ENCODE data around the gene ZNF568.

Gene ZNF568

GRCh38 chr19:36915992-36916830, at the start of gene ZNF568, which contains the start of gene ZNF829:
Gene ZNF568, plus strand, starts transcription at chr19:36916332. Its CDS starts 6,439 bp downstream, at chr19:36922771.
Gene ZNF829, minus strand, starts transcription at chr19:36916291. Its CDS starts 1,124 bp downstream, at chr19:36915167.
- peak; percentile 88 for DNase-seq

GRCh38 chr19:36876993-36877938, 38.9 kb upstream of the ZNF568 start:
- DNase-seq = no peak

DNA sequence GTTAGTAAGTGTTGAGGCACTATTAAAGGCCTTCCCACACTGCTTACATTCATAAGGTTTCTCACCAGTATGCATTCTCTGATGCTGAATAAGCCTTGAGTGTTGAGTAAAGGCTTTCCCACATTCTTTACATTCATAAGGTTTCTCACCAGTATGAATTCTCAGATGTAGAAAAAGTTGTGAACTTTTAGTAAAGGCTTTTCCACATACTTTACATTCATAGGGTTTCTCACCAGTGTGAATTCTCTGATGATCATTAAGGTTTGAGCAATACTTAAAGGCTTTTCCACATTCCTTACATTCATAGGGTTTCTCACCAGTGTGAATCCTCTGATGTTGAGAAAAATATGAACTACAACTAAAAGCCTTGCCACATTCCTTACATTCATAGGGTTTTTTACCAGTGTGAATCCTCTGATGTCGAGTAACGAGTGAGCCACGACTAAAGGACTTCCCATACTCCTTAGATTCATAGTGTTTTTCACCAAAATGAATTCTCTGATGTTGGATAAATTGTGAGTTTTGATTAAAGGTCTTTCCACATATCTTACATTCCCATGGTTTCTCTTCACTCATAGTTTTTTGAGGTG, 24.3 kb upstream of the ZNF568 start:
- DNase-seq = no peak

- no peak for DNase-seq
These were observed 21.2 kb upstream of the ZNF568 start for GRCh38 chr19:36894849-36895383.

DNA sequence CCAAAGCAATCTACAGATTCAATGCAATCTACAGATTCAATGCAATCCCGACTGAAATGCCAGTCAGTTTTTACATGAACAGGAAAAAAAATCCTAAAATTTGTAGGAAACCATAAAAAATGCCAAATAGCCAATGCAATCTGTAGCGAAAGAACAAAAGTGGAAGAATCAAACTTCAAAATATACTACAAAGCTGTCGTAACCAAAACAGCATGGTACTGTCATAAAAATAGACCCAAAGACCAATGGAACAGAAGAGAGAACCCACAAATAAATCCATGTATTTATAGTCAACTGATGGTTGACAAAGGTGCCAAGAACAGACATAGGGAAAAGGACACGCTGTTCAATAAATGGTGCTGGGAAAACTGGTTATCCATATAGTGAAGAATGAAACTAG, 17.7 kb upstream of the ZNF568 start:
- no peak for DNase-seq

GRCh38 chr19:36916991-36917390, 859 bp downstream of the ZNF568 start:
- DNase-seq = no peak

DNA sequence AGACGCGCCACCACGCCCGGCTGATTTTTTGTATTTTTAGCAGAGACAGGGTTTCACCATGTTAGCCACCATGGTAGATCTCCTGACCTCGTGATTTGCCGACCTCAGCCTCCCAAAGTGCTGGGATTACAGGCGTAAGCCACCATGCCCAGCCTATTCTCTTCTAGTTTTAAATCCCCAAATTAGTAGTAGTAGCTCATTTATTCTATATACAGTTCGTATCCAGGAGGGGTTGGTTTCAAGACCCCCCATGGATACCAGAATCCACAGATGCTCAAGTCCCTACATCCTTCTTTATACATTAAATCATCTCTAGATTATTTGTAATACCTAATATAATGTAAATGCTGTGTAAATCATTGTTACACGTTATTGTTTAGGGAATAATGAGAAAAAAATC, 2.0 kb downstream of the ZNF568 start:
- no peak for DNase-seq

DNA sequence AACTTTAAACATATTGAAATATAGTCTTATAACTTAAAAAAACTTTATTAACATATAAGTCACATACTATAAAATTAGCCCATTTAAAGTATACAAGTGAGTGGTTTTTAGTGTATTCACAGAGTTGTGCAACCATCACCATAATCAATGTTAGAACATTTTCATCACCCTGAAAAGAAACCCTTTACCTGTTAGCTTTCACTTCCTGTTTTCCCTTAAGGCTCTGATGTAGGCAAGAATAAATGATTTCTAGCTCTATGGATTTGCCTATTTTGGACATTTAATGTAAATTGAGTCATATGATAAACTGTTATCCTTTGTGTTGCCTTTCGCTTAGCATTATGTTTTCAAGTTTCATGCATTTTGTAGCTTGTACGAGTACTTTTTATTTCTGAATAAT, 15.6 kb downstream of the ZNF568 start:
- no peak for DNase-seq

- peak; percentile 2 for DNase-seq
These were observed 23.0 kb downstream of the ZNF568 start for GRCh38 chr19:36939153-36939552.

- DNase-seq = no peak
These were observed 34.4 kb downstream of the ZNF568 start for GRCh38 chr19:36950335-36951119.

DNA sequence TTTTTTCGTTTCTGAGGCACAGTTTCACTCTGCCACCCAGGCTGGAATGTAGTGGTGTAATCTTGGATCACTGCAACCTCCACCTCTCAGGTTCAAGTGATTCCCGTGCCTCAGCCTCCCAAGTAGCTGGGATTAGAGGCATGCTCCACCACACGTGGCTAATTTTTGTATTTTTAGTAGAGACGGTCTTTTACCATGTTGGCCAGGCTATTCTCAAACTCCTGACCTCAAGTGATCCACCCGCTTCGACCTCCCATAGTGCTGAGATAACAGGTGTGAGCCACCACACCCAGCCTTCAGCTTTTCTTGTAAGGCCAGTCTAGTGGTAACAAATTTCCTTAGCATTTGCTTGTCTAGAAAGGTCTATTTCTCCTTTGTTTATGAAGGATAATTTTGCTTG, 46.2 kb downstream of the ZNF568 start:
- DNase-seq = no peak

DNA sequence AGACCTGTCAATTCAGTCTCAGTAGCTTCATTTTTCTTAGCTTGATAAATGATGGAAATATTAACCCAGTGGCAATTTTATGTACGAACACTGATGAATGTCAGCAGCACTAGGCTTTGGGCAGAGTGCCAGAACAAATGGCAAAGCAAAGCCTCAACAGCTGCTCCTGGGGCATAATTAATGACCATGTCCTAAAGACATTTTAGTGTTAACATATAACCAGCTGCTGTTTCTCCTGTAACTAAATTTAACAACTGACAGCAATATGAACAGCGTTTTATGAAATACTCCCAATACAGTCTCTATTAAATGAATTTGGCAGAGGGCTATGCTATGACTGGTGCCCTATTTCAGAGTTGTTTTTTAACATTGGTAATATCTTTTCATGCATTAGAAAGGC, 47.1 kb downstream of the ZNF568 start:
- DNase-seq = no peak

GRCh38 chr19:36972571-36972970, 56.4 kb downstream of the ZNF568 start:
- no peak for DNase-seq

- peak; percentile 29 for DNase-seq
These were observed 57.1 kb downstream of the ZNF568 start for GRCh38 chr19:36973021-36973843.

GRCh38 chr19:36973844-36974195, 57.7 kb downstream of the ZNF568 start:
- no peak for DNase-seq

DNA sequence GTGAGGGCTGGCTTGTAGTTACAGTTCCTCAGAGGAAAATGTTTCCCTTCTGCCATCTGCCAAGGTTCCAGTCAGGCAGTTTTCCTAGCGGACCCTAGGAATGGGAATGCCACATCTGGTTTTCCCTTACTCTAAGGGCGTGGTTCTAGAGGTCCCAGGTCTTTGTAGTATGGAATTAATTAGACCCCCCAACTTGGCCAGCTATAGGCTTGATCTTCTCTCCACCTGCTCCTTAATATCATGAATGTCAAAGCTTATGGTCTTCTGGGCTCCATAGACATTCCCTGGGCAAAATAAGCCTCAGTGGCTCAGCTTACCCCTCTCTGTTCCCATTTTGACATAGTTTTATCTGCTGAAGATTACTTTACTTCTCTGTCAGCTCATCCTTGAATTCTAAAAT, 70.0 kb downstream of the ZNF568 start:
- no peak for DNase-seq

- DNase-seq = no peak
These were observed 70.5 kb downstream of the ZNF568 start for GRCh38 chr19:36986601-36987000.

DNA sequence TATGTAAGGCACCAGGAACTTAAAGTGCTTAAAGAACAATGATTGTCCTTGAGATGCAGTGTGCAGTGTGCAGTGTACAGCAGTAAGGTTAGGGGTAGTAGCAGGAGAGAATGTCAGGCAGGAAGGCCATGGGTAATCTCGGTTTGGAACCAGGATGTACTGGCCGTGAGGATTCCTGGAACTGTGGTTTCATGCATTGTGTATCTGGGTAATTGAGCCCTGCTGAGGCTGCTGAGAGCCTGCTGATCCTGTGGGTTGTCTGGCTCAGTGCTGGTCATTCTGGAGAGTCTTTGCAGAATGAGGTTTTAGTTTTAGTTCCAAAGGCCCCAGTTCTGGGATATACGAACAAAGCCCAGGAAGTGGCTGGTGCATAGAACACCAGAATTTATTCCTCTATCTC, 71.0 kb downstream of the ZNF568 start:
- no peak for DNase-seq

GRCh38 chr19:36997152-36997842, 81.2 kb downstream of the ZNF568 start:
- DNase-seq = no peak

- DNase-seq = no peak
These were observed 81.7 kb downstream of the ZNF568 start for GRCh38 chr19:36997843-36998235.

DNA sequence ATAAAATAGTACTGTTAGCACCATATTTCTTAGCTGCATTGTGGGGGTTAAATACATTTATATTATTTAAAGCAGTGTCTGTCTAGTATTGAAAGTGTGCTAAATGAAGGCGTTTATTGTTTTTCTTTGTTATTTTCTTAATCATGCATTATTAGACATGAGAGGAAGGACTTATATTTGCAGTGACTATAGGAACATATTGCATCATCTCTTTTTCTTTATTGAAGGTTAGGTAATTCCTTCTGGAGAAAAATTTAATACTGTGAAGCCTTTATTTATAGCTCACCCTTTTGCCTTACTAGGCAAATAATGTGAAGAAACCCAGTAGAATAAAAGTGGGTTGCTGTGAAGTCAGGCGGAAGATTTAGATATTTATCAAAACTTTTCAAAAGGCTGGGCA, 83.2 kb downstream of the ZNF568 start:
- no peak for DNase-seq

Measured in RPMI8226 (cell line).